ENCODE data around the gene CDK12. TPM values are rescaled to one million over a fixed set of nuclear protein-coding genes. Genes with fewer than 3 reads are reported as not detected.

The CDK12 gene
- total RNA-seq, 1 donor from 2014 or later = 36.8 TPM

- TF ChIP-seq POLR2AphosphoS5 (IDR thresholded peaks at IDR 0.05; ENCODE audit: insufficient read depth in 1 of 2, low read depth in 1 of 2) (no peak), CTCF (IDR thresholded peaks at IDR 0.05) (no peak), POLR2A (IDR thresholded peaks at IDR 0.05) (no peak)
- no peaks in the 10 kb centered on the region for H3K4me1 ChIP-seq
- DNase-seq (ENCODE audit: extremely low spot score in 2 of 2) = no peak
- intact Hi-C loops (cut with DNase I) = no loop called here
- no peaks in the 10 kb centered on the region for H3K9me3 ChIP-seq
- H3K27ac ChIP-seq = no peak overlapping the region
- peaks cover 0 to 44% of the 10 kb centered on the region in 2 donors for H3K36me3 ChIP-seq
- H3K4me3 ChIP-seq = no peak overlapping the region
- H3K27me3 ChIP-seq = no peaks in the 10 kb centered on the region
Measured at GRCh38 chr17:39555368-39555767, 94.1 kb downstream of the CDK12 start.

DNA sequence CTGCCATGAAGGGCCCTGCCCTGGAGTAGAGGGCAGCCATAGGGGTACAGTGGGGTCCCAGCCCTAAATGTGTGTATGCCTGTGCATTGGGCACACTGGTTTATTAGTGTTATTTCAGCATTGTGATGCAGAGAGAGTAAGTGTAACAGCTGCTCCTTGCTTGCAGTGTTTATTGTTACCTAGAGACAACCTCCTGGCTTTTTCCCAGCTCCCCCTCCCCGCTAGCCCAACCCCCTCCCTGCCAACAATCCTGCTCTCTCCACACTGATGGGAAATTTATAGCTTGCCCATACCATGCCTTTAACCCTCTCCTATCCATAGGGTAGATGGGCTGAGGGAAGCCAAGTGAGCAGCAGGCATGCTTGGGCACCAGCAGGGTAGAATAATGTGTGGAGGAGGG is 95.1 kb downstream of the CDK12 start:
- DNase-seq (ENCODE audit: extremely low spot score in 2 of 2) = no peak
- Histone ChIP-seq H3K36me3 (peaks cover 0 to 40% of the 10 kb centered on the region in 2 donors), H3K27me3 (no peaks in the 10 kb centered on the region), H3K27ac (no peak overlapping the region), H3K9me3 (no peaks in the 10 kb centered on the region), H3K4me3 (no peak overlapping the region), H3K4me1 (no peaks in the 10 kb centered on the region)
- no peak for TF ChIP-seq CTCF (IDR thresholded peaks at IDR 0.05)
- no peak for TF ChIP-seq POLR2AphosphoS5 (IDR thresholded peaks at IDR 0.05; ENCODE audit: insufficient read depth in 1 of 2, low read depth in 1 of 2)
- no peak for TF ChIP-seq POLR2A (IDR thresholded peaks at IDR 0.05)
- intact Hi-C loops (cut with DNase I) = no loop called here

DNA sequence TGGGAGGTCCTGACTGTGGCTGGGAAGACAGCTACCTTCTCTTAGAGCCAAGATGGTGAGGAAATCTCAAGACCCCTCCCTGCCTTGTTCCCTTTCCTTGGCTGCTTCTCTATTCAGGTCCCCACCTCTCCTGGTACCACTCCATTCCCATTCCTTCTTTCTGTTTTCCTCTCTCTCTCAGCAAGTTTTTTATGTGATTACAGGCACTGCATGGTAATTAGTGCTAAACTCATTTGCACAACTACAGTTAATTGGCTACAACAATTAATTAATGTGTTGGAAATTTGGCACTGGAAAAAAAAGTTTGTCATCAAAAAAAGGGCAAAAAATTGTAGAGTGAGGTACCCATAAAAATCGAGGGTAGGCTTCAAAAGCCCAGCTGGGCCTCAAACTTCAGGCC is 101.1 kb downstream of the CDK12 start:
- no peaks in the 10 kb centered on the region for H3K27me3 ChIP-seq
- no peak for DNase-seq (ENCODE audit: extremely low spot score in 2 of 2)
- peaks cover 0 to 26% of the 10 kb centered on the region in 2 donors for H3K36me3 ChIP-seq
- H3K4me1 ChIP-seq = no peaks in the 10 kb centered on the region
- no peak overlapping the region for H3K27ac ChIP-seq
- H3K4me3 ChIP-seq = no peak overlapping the region
- no peaks in the 10 kb centered on the region for H3K9me3 ChIP-seq
- no peak for TF ChIP-seq CTCF (IDR thresholded peaks at IDR 0.05)
- no peak for TF ChIP-seq POLR2A (IDR thresholded peaks at IDR 0.05)
- TF ChIP-seq POLR2AphosphoS5 (IDR thresholded peaks at IDR 0.05; ENCODE audit: insufficient read depth in 1 of 2, low read depth in 1 of 2) = no peak
- intact Hi-C loops (cut with DNase I) = no loop called here

- Histone ChIP-seq H3K36me3 (peaks cover 0 to 26% of the 10 kb centered on the region in 2 donors), H3K9me3 (no peaks in the 10 kb centered on the region), H3K27ac (no peak overlapping the region), H3K4me1 (no peaks in the 10 kb centered on the region), H3K4me3 (no peak overlapping the region), H3K27me3 (no peaks in the 10 kb centered on the region)
- intact Hi-C loops (cut with DNase I) = no loop called here
- DNase-seq (ENCODE audit: extremely low spot score in 2 of 2) = no peak
- no peak for TF ChIP-seq POLR2AphosphoS5 (IDR thresholded peaks at IDR 0.05; ENCODE audit: insufficient read depth in 1 of 2, low read depth in 1 of 2)
- no peak for TF ChIP-seq CTCF (IDR thresholded peaks at IDR 0.05)
- no peak for TF ChIP-seq POLR2A (IDR thresholded peaks at IDR 0.05)
Measured at GRCh38 chr17:39562976-39563375, 101.7 kb downstream of the CDK12 start.

- TF ChIP-seq POLR2AphosphoS5 (IDR thresholded peaks at IDR 0.05; ENCODE audit: insufficient read depth in 1 of 2, low read depth in 1 of 2) (no peak), CTCF (IDR thresholded peaks at IDR 0.05) (no peak), POLR2A (IDR thresholded peaks at IDR 0.05) (no peak)
- Histone ChIP-seq H3K4me1 (no peaks in the 10 kb centered on the region), H3K27me3 (no peaks in the 10 kb centered on the region), H3K36me3 (peaks cover 0 to 26% of the 10 kb centered on the region in 2 donors), H3K4me3 (no peak overlapping the region), H3K27ac (no peak overlapping the region), H3K9me3 (no peaks in the 10 kb centered on the region)
- intact Hi-C loops (cut with DNase I) = no loop called here
- DNase-seq (ENCODE audit: extremely low spot score in 2 of 2) = no peak
Measured at GRCh38 chr17:39563476-39563875, 102.2 kb downstream of the CDK12 start.

All from vagina (tissue), 2 donors.